CD4-positive, alpha-beta T cell treated with Interleukin-6 for 4 hours (primary cell): Measurements from ENCODE around the gene SEMA3A.

Source experiments
- DNase-seq: peaks from one replicate; pipeline ENCODE4 v3.0.0-alpha.2; 2020; ENCODE audit warnings: mixed read lengths

SEMA3A gene

GRCh38 chr7:84195295-84196060, 889 bp upstream of the SEMA3A start:
- DNase-seq, result no peak

- no peak for DNase-seq
These were observed 842 bp downstream of the SEMA3A start for GRCh38 chr7:84193747-84194146.

GRCh38 chr7:84191842-84192241, 2.7 kb downstream of the SEMA3A start:
- no peak for DNase-seq

GRCh38 chr7:84191261-84191660, 3.3 kb downstream of the SEMA3A start:
- DNase-seq, result no peak

GRCh38 chr7:84190016-84190705, 4.4 kb downstream of the SEMA3A start:
- no peak for DNase-seq

GRCh38 chr7:84188786-84189405, 5.7 kb downstream of the SEMA3A start:
- DNase-seq, result no peak

GRCh38 chr7:84187813-84188510, 6.6 kb downstream of the SEMA3A start:
- DNase-seq, result no peak

DNA sequence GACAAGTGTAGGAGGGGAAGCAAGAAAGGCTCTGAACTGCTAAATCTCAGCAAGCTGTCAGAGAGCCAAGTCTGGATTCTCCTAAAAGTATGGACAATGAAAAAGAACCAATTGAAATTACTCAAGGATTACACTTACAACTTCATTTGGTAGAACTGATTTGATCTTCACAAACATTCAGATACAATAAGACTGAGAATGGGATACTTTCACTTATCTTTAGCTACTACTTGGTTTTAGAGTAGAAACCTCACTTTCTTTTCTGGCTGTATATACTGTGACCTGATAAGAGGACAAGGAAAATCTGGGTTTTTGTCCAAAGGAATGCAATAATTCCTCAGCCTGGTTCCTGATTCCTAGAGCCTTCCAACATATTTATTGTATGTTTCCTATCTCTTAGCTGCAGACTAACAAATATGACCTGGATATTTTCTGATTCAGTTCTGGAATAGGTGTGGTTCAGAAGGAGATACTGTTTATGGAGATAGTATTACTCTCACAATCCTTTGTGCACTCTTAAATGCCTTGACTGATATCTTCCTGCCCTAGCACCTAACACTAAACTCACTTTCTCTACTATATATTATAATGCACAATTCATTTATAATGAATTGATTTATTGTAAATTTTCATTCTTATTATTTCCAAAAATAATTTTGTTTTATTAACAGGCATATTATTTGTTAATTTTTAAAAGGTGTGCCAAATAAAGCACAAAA, 7.3 kb downstream of the SEMA3A start:
- no peak for DNase-seq

DNA sequence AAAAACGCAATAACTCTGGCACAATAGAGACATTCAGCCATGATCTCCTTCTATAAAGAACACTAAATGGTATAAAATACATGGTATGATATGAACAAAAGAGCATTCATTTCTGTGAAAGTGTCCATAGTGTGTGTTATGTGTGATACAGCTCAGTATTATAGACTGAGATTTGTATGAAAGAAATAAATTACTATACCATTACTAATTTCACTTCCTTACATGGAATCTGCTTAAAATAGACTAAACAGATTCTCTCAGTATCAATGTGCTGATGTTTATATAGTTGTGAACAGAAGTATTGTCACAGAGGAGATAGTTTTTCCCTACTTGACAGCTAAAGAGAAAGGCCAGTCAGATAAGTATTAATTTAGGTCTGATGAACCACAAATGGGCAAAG, 10.8 kb downstream of the SEMA3A start:
- no peak for DNase-seq

GRCh38 chr7:84182301-84182700, 12.3 kb downstream of the SEMA3A start:
- DNase-seq, result no peak

GRCh38 chr7:84181628-84182027, 13.0 kb downstream of the SEMA3A start:
- DNase-seq, result no peak

DNA sequence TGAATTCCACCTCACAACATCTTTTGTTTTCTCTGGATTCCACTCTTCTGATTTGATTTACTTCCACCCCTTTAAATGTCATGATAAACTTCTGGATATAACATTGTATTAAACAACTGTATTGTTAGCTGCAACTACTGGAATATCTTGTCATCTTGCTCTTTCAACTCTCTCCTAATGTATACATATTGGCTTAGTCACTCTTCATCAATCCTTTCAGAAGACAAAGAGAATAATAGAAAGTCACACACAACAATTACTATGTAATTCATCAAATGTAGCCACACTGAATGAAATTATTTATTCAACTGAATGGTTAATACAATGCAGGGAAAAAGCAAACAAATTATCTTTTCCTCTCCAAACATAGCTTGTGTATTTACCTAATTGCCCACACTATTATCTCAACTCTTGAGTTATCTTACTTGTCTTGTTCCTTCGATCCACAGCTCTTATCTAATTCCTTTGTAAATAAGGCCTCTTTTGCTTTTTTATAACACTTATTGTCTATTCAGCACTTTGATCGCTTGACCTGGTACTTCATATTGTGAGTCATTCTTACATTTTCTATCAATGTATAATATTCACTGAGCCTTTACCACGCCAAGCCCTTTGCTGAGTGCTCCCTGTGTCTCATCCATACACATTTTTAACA, 16.7 kb downstream of the SEMA3A start:
- DNase-seq, result no peak

DNA sequence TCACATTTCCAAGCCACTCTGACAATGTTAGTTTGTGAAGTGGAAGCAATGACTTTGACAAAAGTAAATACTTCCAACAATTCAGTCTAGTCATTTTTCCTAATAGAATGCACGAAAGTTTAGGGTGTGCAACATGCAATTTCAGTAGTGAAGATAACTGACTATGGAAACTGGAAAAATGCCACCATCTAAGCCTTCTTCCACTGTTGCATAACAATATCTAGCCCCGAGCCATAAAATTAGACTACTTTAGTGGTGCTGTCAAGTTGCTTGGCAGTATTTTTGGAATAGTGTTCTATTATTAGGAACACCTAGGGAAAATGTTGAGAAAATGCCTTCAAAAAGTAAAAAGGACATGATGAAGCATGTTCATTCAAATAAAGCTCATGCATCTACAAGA, 17.9 kb downstream of the SEMA3A start:
- no peak for DNase-seq

DNA sequence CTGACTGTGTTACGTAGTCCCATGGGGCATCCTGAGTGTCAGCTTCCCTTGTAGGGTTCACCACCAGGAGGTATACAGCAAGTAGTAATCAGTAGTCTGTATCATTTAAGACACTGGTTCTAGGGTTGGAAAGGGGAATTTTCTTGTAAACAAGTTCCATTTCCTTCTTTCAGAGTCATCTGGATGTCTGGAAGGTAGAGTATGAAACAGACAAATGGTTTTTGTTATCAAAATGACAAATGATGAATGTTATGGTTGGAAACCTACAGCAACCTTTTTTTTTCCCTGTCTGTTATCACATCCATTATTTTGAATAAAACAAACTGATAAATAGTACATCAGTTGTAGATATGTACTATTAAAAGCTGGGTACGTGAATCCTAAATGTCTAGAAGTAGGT, 19.1 kb downstream of the SEMA3A start:
- no peak for DNase-seq

DNA sequence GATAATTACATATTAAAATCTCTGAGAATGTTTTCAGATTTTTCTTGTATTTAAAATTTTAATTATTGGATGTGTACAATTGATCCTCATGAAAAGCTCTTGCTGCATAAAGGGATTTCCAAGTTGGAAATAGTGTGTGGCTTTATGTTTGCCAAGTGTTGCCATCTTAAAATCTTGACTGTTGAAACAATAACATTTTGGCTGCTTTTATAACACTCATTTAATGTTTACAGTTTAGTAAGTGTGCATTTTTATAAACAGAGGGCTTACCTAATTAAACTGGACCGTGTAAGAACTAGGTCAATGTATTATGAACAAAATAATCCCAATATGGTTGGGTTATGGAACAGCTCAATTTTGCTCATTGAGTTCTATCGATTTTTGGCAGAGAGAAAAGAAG, 23.9 kb downstream of the SEMA3A start:
- DNase-seq, result no peak

DNA sequence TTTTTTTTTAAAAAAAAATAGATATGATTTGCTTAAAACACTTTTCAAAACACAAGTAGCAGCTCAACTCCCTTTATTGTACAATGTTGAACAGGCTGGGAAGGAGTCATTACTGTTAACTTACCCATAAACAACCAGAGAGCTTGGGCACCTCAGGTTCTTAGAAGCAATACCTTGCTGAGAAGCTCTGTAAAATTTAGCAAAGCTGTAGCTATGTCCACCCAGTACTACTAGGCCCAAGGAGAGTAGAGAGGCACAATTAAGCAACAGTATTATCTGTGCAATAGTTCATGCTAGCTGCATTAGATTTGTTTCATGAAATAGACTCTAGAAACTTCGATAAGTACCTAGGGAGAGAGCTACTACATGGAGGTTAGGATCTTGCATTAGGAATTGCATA, 32.0 kb downstream of the SEMA3A start:
- no peak for DNase-seq

DNA sequence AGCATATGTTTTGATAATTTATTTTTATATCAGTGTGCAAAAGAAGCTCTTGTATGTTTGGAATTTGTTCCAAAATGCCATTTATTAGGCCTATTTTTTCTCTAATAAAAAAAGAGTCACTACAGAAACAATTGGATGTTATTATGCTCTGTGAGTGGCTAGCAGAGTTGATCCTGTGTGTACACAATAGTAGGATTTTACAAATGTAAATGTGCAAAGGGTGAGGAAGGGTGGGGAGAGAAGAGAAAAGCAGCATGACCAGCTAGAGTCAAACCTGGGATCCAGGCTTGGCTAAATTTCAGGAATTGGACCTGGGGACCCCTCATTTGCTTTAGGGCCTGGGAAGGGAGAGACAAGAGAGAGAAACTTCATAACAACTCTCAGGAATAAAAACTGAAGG, 32.5 kb downstream of the SEMA3A start:
- DNase-seq, result no peak

DNA sequence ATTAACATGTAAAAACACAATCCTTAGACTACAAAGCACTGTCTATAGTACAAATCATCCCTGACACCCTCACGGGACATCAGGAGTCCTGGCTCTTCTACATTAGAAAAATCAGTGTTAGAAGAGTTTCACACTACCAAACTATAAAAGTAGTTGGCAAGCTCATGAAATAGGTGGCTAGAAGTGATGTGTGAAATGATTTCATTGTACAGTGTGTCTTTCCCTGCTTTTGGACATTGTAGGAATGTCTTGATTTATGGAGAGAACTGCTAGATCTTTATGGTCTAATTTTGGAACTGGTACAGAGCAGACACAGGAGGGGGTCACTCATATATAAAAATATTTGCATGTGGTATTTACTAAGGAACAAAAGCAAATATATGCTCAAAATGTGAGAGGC, 33.2 kb downstream of the SEMA3A start:
- no peak for DNase-seq

GRCh38 chr7:84159435-84159834, 35.2 kb downstream of the SEMA3A start:
- no peak for DNase-seq

DNA sequence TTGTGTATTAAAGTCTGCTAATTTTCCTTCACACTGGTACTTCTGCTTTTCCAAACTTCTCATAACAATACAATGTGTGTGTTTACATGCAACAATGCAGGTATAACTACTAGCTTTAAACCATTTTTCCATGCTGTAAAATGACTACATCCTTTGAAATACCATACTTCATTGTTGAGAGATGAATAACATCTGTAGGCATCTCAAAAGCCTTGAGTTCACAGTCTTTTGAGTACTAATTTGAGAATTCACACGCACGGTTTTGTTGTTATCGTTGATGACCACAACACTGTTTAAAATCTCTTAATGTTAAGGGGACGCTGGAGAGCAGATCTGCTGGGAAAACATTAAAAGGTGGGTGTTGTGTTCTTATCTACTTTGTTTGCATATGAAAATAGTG, 37.4 kb downstream of the SEMA3A start:
- no peak for DNase-seq

GRCh38 chr7:84154991-84155781, 39.4 kb downstream of the SEMA3A start:
- DNase-seq, result no peak
